ENCODE results near the gene PRKAR1A.

- TF ChIP-seq EZH2 (IDR thresholded peaks at IDR 0.05), result no peak
- peak; percentile 83 for TF ChIP-seq POLR2AphosphoS5 (IDR thresholded peaks at IDR 0.05; ENCODE audit: borderline replicate concordance, low read depth, low read length)
These were observed at the start of gene PRKAR1A for GRCh38 chr17:68512247-68512959.

Data from SK-N-MC (cell line).